Keratinocyte (primary cell): Measurements from ENCODE around the gene MAP3K5.

ENCODE experiments used
- CTCF ChIP-seq, 3 experiments: IDR thresholded peaks in 1 of 3; conservative IDR thresholded peaks in 1 of 3; optimal IDR thresholded peaks in 1 of 3; 2 replicates in 2 of 3; 3 replicates in 1 of 3; pipeline versions ENCODE3 to v1.5.1; 2011; ENCODE audit warnings: low read length in 3 of 3, mild to moderate bottlenecking in 3 of 3, moderate library complexity in 2 of 3, control low read depth in 1 of 3, inconsistent platforms in 1 of 3; ENCODE audit not compliant: insufficient read depth in 2 of 3; ENCODE audit errors: extremely low read depth in 1 of 3
- EZH2 ChIP-seq: IDR thresholded peaks from one replicate; pipeline ENCODE4 v1.6.1; 2012; ENCODE audit warnings: inconsistent platforms, mild to moderate bottlenecking, low read length, moderate library complexity

- no peak for TF ChIP-seq CTCF (optimal IDR thresholded peaks at IDR 0.05 in 1 of 3, IDR thresholded peaks at IDR 0.05 in 1 of 3, conservative IDR thresholded peaks at IDR 0.05 in 1 of 3; ENCODE audit: extremely low read depth in 1 of 3, insufficient read depth in 2 of 3, low read length in 3 of 3)
- no peak for TF ChIP-seq EZH2
These were observed 242.3 kb downstream of the MAP3K5 start for GRCh38 chr6:136550045-136550329.
